ENCODE results near the gene CFAP58. TPM values are rescaled to one million over a fixed set of nuclear protein-coding genes. Genes with fewer than 3 reads are reported as not detected.

CFAP58 gene
- total RNA-seq, 2 experiments from 2014 or later, result 0.59 to 0.86 TPM

- intact Hi-C loops (cut with micrococcal nuclease), result loop anchor here (2.0 to 5.0 kb wide), 3 partner anchors 229 to 435 kb away; partner anchors contain the start of genes SFR1 and STN1
- no peaks in the 10 kb centered on the region for H3K36me3 Mint-ChIP-seq (ENCODE audit: low read depth)
- H3K27me3 Mint-ChIP-seq (ENCODE audit: low read depth), result no peaks in the 10 kb centered on the region
- no peak overlapping the region for H3K4me3 Mint-ChIP-seq
- H3K27ac Mint-ChIP-seq, result no peak overlapping the region
- no peak for DNase-seq
- no peaks in the 10 kb centered on the region for H3K9me3 Mint-ChIP-seq
- CTCF ChIA-PET, result interaction anchor here (0.6 to 8.2 kb wide), 20 partner anchors 14 to 1490 kb away, joined by 3 to 177 read pairs (median 8); partner anchors contain the start of gene ITPRIP
- H3K4me1 Mint-ChIP-seq (ENCODE audit: low read depth), result no peaks in the 10 kb centered on the region
These were observed 1.7 kb upstream of the CFAP58 start for GRCh38 chr10:104351919-104352318.

- Mint-ChIP-seq H3K4me3 (no peak overlapping the region), H3K27me3 (ENCODE audit: low read depth) (peaks cover 4% of the 10 kb centered on the region), H3K27ac (no peak overlapping the region), H3K9me3 (no peaks in the 10 kb centered on the region), H3K36me3 (ENCODE audit: low read depth) (no peaks in the 10 kb centered on the region), H3K4me1 (ENCODE audit: low read depth) (no peaks in the 10 kb centered on the region)
- CTCF ChIA-PET, result interaction anchor here (0.7 kb wide), 1 partner anchor 43 kb away, joined by 3 read pairs; no protein-coding TSS in a partner anchor
- no peak for DNase-seq
- intact Hi-C loops (cut with micrococcal nuclease), result no loop called here
These were observed 6.2 kb downstream of the CFAP58 start for GRCh38 chr10:104359811-104360210.

DNA sequence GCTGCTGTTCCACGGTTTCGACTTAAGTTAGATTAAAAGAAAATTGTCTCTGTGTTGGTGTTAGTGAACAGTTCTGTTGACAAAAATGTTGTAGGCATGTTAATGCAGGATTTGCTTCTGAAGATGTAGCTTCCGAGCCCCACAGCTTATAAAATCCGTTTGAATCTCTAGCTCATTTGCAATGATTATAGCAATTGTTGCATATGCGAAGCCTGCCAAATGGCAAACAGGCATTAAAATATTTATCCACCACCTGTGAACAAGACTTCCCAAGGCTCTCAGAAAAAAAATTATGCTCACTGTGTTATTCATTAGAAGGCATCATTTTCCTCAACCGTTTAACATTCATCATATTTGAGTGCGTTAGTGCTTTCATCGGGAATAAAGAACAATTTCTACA, 14.3 kb downstream of the CFAP58 start:
- Mint-ChIP-seq H3K4me3 (no peak overlapping the region), H3K4me1 (ENCODE audit: low read depth) (no peaks in the 10 kb centered on the region), H3K27ac (no peak overlapping the region), H3K27me3 (ENCODE audit: low read depth) (peaks cover 31% of the 10 kb centered on the region), H3K9me3 (no peaks in the 10 kb centered on the region), H3K36me3 (ENCODE audit: low read depth) (no peaks in the 10 kb centered on the region)
- CTCF ChIA-PET, result interaction anchor here (0.6 to 1.0 kb wide), 4 partner anchors 12 to 201 kb away, joined by 3 read pairs; no protein-coding TSS in a partner anchor
- DNase-seq, result no peak
- intact Hi-C loops (cut with micrococcal nuclease), result no loop called here

DNA sequence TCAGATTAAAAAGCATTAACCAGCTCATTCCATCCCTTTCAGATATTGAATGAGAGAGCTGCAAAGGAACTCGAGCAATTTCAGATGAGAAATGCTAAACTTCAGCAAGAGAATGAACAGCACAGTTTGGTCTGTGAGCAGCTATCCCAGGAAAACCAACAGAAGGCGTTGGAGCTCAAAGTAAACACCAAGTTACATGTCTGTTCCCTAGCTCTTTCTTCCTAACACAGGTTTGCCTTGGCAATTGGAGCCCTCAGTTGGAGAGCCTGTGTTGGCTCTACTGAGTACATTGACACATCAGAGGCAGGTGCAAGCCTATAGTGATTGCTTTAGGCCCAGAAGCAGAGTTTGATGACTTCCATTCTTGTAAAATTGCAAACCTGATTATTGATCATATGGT, 14.7 kb downstream of the CFAP58 start:
- no peaks in the 10 kb centered on the region for H3K4me1 Mint-ChIP-seq (ENCODE audit: low read depth)
- no peak overlapping the region for H3K4me3 Mint-ChIP-seq
- H3K36me3 Mint-ChIP-seq (ENCODE audit: low read depth), result no peaks in the 10 kb centered on the region
- no peak overlapping the region for H3K27ac Mint-ChIP-seq
- peaks cover 31% of the 10 kb centered on the region for H3K27me3 Mint-ChIP-seq (ENCODE audit: low read depth)
- CTCF ChIA-PET, result interaction anchor here (0.6 to 1.0 kb wide), 2 partner anchors 13 to 94 kb away, joined by 3 read pairs; no protein-coding TSS in a partner anchor
- no peaks in the 10 kb centered on the region for H3K9me3 Mint-ChIP-seq
- DNase-seq, result no peak
- intact Hi-C loops (cut with micrococcal nuclease), result no loop called here

DNA sequence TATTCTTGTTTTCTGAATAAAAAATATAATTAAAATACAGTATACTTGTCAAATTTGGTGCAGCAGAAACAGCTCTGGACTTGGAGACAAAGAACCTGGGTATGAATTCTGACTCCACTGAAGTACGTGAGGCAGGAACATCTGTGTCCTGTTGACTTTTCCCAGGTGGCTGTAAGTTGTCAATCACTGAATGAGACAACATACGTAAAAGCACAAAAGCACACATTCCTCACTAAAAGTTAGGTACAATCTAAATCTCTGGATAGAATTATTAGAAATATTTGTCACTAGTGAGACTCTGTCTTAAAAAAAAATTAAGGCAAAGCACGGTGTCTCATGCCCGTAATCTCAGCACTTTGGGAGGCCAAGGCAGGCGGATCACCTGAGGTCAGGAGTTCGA, 18.1 kb downstream of the CFAP58 start:
- intact Hi-C loops (cut with micrococcal nuclease), result no loop called here
- Mint-ChIP-seq H3K9me3 (no peaks in the 10 kb centered on the region), H3K4me1 (ENCODE audit: low read depth) (no peaks in the 10 kb centered on the region), H3K27ac (no peak overlapping the region), H3K4me3 (no peak overlapping the region), H3K27me3 (ENCODE audit: low read depth) (peaks cover 27% of the 10 kb centered on the region), H3K36me3 (ENCODE audit: low read depth) (no peaks in the 10 kb centered on the region)
- CTCF ChIA-PET, result interaction anchor here (1.4 kb wide), 1 partner anchor 19 kb away, joined by 4 read pairs; the partner anchor contains the start of gene CFAP58
- DNase-seq, result no peak

DNA sequence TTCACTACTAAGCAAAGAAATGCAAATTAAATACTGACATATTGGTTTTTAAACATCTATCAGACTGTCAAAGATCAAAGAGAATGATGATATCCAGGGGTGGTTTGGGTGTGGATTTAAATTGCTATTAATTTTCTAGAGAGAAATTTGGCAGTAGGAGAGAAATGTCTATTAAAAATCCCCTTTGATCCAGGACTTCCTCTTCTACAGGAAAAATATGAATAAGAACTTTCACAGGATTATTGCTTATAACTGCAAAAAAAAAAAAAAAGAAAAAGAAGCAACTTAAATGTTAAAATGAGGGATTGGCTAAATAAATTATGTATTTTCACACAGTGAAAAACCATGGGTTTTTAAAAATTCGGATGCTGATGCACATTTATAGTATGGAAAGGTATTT, 21.0 kb downstream of the CFAP58 start:
- H3K4me1 Mint-ChIP-seq (ENCODE audit: low read depth), result no peaks in the 10 kb centered on the region
- DNase-seq, result no peak
- H3K27ac Mint-ChIP-seq, result no peak overlapping the region
- peaks cover 19% of the 10 kb centered on the region for H3K27me3 Mint-ChIP-seq (ENCODE audit: low read depth)
- intact Hi-C loops (cut with micrococcal nuclease), result no loop called here
- no peaks in the 10 kb centered on the region for H3K36me3 Mint-ChIP-seq (ENCODE audit: low read depth)
- CTCF ChIA-PET, result interaction anchor here (0.9 kb wide), 1 partner anchor 69 kb away, joined by 3 read pairs; no protein-coding TSS in a partner anchor
- no peaks in the 10 kb centered on the region for H3K9me3 Mint-ChIP-seq
- no peak overlapping the region for H3K4me3 Mint-ChIP-seq

- Mint-ChIP-seq H3K27me3 (ENCODE audit: low read depth) (peaks cover 10% of the 10 kb centered on the region), H3K4me3 (no peak overlapping the region), H3K36me3 (ENCODE audit: low read depth) (no peaks in the 10 kb centered on the region), H3K9me3 (no peaks in the 10 kb centered on the region), H3K27ac (no peak overlapping the region), H3K4me1 (ENCODE audit: low read depth) (no peaks in the 10 kb centered on the region)
- CTCF ChIA-PET, result no interaction called here
- intact Hi-C loops (cut with micrococcal nuclease), result no loop called here
- DNase-seq, result no peak
These were observed 23.2 kb downstream of the CFAP58 start for GRCh38 chr10:104376784-104377300.

DNA sequence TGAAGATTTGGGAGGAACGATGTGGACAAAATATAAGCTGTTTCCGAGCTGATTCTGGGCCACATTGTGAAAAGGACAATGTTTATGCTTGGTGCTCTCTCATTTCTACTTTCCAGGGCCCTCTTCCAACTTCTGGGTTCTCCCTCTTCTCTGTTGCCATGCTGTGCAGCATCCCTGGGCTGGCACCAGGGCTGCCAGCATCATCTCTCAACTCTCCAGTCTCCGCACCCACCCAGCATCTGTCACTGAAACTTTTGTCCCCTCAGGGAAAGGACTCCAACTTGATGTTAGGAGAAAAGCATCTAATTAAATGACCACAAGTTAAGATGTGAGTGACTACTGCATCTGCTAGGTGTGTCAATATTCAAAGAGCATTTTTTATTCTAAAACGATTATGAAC, 26.7 kb downstream of the CFAP58 start:
- Mint-ChIP-seq H3K27ac (no peak overlapping the region), H3K4me3 (no peak overlapping the region), H3K4me1 (ENCODE audit: low read depth) (no peaks in the 10 kb centered on the region), H3K27me3 (ENCODE audit: low read depth) (peaks cover 17% of the 10 kb centered on the region), H3K9me3 (no peaks in the 10 kb centered on the region), H3K36me3 (ENCODE audit: low read depth) (no peaks in the 10 kb centered on the region)
- no peak for DNase-seq
- intact Hi-C loops (cut with micrococcal nuclease), result no loop called here
- CTCF ChIA-PET, result interaction anchor here (1.1 to 1.6 kb wide), 2 partner anchors 9 to 89 kb away, joined by 3 to 6 read pairs; no protein-coding TSS in a partner anchor

DNA sequence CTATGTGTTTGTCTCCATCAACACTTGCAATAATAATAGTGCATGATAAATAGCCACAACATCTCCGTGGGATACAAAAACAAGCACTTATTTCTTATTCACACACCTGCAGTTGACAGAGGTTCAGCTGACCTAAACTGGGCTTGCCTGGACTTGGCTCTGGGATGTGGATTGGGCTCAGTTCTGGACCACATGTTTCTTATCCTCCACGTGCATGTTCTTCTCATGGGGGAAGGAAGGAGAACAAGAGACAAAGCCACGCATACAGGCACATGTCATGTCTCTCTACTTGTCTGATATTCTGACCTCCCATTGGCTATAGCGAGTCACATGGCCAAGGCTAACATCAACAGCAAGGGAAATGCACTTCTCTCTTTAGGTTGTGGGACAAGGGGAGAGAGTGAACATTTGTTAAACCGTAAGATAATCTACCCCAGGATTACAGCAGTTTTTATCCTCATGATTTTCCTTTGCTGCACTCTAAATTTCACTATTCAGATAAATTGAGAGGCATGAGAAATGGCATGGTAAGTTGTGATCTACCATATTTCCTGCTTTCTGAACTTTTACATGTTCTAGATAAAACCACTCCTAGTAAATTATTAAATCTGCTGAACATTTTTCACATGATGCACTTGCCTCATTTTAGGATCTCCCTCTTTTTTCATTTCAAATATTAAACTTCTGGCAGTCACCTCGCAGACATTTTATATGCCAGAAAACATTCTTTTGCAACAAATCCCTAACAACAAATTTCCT, 33.7 kb downstream of the CFAP58 start:
- DNase-seq, result no peak
- CTCF ChIA-PET, result no interaction called here
- Mint-ChIP-seq H3K4me3 (no peak overlapping the region), H3K27ac (no peak overlapping the region), H3K36me3 (ENCODE audit: low read depth) (no peaks in the 10 kb centered on the region), H3K9me3 (no peaks in the 10 kb centered on the region), H3K27me3 (ENCODE audit: low read depth) (peaks cover 22% of the 10 kb centered on the region), H3K4me1 (ENCODE audit: low read depth) (peaks cover 6% of the 10 kb centered on the region)
- intact Hi-C loops (cut with micrococcal nuclease), result no loop called here

GRCh38 chr10:104388830-104389229, 35.2 kb downstream of the CFAP58 start:
- no peaks in the 10 kb centered on the region for H3K9me3 Mint-ChIP-seq
- H3K4me3 Mint-ChIP-seq, result no peak overlapping the region
- intact Hi-C loops (cut with micrococcal nuclease), result no loop called here
- CTCF ChIA-PET, result no interaction called here
- no peak overlapping the region for H3K27ac Mint-ChIP-seq
- DNase-seq, result no peak
- no peaks in the 10 kb centered on the region for H3K36me3 Mint-ChIP-seq (ENCODE audit: low read depth)
- H3K4me1 Mint-ChIP-seq (ENCODE audit: low read depth), result peaks cover 6% of the 10 kb centered on the region
- H3K27me3 Mint-ChIP-seq (ENCODE audit: low read depth), result peaks cover 21% of the 10 kb centered on the region

DNA sequence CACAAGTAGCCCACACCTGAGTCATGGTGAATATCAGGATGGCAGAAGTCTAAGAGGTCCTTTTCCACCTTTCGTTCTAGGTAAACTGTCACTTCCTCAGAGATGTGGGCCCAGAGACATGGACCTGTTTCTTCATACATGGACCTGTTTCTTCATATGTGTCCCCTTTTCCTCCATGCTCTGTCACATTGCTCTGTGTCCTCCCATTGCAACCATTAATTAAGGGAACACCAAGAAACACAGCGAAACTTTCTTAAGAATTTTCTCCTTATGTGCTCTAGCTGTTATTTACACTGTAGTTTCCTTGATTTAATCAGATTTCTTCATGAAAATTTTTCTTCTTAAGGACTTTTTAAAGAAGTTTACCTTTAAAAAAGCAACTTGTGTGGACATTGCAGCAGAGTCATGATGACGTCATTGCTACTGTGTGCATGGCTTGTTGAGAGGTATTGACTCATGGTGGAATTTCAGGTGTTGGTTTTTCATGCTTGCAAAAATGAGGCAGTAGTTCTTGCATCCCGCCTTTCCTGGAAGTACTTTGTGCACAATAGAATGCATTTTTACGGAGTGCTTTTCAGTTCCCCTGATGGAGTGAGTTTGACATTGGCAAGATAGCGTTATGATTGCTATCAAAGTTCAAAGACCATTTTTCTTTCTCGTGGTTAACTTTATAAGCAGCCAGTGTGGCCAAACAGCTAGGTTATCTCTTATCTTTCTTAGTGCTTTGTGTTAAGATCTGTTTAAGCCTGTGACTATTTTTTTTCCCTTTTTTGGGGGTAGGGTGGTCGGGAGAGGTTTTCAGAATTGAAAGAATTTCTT, 37.7 kb downstream of the CFAP58 start:
- Mint-ChIP-seq H3K27me3 (ENCODE audit: low read depth) (peaks cover 14% of the 10 kb centered on the region), H3K4me1 (ENCODE audit: low read depth) (peaks cover 6% of the 10 kb centered on the region), H3K27ac (no peak overlapping the region), H3K9me3 (no peaks in the 10 kb centered on the region), H3K36me3 (ENCODE audit: low read depth) (no peaks in the 10 kb centered on the region), H3K4me3 (no peak overlapping the region)
- no peak for DNase-seq
- CTCF ChIA-PET, result no interaction called here
- intact Hi-C loops (cut with micrococcal nuclease), result no loop called here

DNA sequence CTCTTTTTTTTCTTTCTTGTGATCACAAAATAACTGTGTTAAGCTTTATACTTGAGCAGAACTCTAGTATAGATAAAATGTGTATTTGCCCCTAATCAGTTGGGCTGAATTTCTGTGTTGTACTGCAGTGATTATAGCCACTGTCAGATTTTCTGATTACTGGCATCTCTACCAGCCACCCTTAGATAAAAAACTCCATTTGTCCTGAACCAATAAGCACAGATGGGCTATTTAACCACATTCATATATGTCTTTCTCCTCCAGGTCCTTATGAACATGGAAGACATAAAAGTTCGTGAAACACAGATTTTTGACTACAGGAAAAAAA, 38.3 kb downstream of the CFAP58 start:
- Mint-ChIP-seq H3K36me3 (ENCODE audit: low read depth) (no peaks in the 10 kb centered on the region), H3K27me3 (ENCODE audit: low read depth) (peaks cover 14% of the 10 kb centered on the region), H3K4me1 (ENCODE audit: low read depth) (peaks cover 6% of the 10 kb centered on the region), H3K4me3 (no peak overlapping the region), H3K9me3 (no peaks in the 10 kb centered on the region), H3K27ac (no peak overlapping the region)
- CTCF ChIA-PET, result no interaction called here
- DNase-seq, result no peak
- intact Hi-C loops (cut with micrococcal nuclease), result no loop called here

Measured in activated naive CD4-positive, alpha-beta T cell treated with anti-CD3 and anti-CD28 coated beads for 36 hours (primary cell).